CD4-positive, alpha-beta T cell treated with Interferon gamma for 1 hour (primary cell): ENCODE data around the gene APBA1.
"Not testable (repeated sequence)": the region's sequence is repeated elsewhere in the genome, so short reads cannot be mapped to it uniquely, and the experiment has no call there.

Source experiments
- DNase-seq: peaks from one replicate; pipeline ENCODE4 v3.0.0-alpha.2; 2020

APBA1 gene

DNA sequence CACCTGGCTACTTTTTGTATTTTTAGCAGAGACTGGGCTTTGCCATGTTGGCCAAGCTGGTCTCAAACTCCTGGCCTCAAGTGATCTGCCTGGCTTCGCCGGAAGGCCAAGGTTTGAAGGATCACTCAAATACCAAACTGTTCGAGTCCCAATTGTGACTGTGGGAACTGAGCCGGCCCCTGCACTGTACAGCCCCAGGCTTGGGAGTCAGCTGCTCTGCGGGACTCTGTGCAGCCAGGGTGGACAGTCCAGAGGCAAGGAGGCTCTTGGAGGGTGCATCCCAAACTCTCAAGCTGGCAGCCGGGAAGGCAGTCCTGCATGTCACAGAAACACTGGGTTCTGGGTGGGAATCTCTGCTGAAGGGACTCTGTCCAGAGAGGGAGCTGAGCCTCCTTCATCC lies 238.2 kb downstream of the APBA1 start:
- no peak for DNase-seq

DNA sequence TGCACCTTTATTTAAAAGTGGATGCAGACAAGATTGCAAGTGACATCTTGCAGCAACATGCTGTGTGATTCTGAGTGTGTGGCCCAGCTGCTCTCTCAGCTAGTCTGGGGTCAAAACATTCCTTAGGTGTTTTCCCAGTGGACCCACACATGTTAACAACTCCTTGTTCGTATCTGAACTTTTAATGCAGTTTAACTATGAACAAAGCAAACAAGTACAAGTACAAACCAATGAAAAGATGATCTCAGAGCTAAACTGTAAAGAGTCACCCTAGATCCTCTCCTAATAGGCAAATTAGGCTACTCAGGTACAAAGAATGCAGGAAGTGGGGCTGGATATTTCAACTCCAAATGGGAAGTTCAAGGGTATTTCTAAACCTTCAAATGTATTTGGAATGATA lies 238.8 kb downstream of the APBA1 start:
- DNase-seq, result no peak

DNA sequence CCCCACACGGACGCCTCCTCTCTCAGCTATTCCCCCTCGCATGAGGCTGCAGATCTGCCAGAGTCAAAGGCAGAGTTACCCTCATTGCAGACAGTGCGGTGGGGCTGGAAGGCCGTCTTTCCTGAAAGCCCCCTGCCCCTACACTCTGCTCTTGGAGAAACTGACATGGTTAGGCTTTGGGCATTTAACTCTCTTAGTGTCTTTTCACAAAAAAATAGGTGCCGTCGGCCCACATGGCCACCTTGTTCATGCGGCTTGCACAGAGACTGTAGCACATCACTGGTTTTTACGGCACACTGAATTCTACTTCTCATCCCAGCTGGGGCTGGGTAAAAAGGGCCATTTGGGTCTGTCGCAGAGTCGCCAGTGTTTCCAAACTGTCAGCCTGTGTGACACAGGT lies 239.5 kb downstream of the APBA1 start:
- DNase-seq, result no peak

- no peak for DNase-seq
Measured at GRCh38 chr9:69431777-69432176, 240.4 kb downstream of the APBA1 start.

GRCh38 chr9:69431203-69431602 lies 241.0 kb downstream of the APBA1 start:
- DNase-seq, result no peak

- DNase-seq, result no peak
Measured at GRCh38 chr9:69430206-69430605, 242.0 kb downstream of the APBA1 start.

GRCh38 chr9:69429281-69429680 lies 242.9 kb downstream of the APBA1 start:
- no peak for DNase-seq

GRCh38 chr9:69428017-69428785 lies 244.0 kb downstream of the APBA1 start:
- no peak for DNase-seq

GRCh38 chr9:69427286-69427685 lies 244.9 kb downstream of the APBA1 start:
- DNase-seq, result no peak

DNA sequence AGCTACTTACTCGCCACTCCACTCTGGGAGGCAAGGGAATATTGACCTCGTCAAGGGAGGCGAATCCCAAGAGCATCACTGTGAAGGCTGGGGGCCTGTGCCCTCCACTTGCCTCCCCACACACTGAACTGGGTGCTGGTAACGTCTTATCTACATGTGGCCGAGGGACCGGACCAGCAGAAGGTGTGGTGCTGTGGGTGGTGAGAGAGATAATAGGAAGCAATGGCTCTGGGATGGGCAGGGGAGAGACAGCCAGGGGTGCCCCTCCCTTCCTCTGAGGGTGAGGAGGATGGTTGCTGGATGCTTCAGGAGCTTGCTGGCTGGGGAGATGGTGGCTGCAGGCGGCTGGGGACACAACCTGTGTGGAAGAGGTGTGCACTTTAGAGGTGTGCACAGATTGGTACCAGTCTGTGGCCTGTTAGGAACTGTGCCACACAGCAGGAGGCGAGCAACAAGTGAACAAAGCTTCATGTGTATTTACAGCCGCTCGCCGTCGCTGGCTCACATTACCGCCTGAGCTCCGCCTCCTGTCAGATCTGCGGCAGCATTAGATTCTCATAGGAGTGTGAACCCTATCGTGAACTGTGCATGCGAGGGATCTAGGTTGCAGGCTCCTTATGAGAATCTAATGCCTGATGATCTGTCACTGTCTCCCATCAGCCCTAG lies 246.9 kb downstream of the APBA1 start:
- no peak for DNase-seq

DNA sequence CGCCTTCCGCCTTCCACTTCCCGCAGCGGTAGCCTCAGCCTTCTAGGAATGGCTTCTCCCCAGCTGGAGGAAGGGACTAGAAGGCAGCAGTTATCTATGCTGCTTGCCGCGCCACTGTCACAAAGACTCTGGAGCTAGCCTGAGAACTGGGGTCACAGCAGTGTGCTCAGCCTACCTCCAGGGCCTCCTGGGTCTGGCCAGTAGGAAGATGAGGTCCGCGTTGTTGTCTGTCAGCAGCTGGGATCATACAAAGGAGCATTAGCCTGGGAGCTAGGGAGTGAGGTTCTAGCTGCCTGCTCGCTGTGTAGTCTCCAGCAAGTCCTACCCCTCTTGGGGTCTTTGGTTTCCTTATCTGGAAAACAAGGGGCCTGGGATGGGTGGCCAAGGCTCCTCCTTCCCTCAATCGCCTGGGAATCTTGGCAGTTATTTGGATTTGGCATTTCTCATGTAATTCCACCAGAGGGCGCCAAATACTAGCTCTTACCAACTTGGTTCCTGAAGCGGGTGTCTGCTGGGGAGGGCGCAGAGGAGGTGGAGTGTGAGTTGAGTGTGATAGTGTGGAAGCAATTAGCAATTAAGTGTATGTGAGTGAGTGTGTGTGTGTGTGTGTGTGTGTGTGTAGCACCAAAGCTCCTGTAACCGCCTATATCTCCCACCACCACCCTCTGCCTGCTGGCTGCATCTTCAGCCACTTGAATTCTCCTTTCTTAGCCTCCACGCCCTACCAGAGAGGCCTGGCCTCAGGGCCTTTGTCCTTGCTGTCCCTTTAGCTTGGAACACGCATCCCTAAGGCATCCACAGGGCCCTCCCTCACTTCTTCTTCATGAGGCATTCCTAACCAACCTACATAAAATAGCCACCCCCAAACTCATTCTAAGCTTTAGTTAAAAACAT lies 250.0 kb downstream of the APBA1 start:
- DNase-seq, result peak; percentile 24

GRCh38 chr9:69420611-69421270 lies 251.4 kb downstream of the APBA1 start:
- DNase-seq, result no peak

DNA sequence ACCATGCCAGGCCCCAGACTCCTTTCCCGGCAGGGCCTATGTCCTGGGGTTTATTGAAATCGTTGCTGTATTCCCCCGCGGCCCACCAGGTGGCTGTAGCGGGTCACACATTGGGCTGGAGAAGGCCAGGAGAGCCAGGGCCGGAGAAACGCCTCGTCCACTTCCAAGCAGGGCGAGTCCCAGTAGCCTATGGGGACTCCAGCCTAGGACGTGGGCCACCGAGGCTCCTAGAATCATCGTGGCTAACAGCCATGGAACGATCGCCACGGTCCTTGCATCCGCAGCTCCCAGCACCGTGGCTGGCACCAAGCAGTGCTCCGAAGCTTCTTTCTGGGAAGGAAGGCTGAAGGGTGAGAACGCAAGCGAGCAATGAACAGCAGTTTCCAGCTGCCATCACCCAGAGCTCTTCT lies 259.4 kb downstream of the APBA1 start:
- no peak for DNase-seq

DNA sequence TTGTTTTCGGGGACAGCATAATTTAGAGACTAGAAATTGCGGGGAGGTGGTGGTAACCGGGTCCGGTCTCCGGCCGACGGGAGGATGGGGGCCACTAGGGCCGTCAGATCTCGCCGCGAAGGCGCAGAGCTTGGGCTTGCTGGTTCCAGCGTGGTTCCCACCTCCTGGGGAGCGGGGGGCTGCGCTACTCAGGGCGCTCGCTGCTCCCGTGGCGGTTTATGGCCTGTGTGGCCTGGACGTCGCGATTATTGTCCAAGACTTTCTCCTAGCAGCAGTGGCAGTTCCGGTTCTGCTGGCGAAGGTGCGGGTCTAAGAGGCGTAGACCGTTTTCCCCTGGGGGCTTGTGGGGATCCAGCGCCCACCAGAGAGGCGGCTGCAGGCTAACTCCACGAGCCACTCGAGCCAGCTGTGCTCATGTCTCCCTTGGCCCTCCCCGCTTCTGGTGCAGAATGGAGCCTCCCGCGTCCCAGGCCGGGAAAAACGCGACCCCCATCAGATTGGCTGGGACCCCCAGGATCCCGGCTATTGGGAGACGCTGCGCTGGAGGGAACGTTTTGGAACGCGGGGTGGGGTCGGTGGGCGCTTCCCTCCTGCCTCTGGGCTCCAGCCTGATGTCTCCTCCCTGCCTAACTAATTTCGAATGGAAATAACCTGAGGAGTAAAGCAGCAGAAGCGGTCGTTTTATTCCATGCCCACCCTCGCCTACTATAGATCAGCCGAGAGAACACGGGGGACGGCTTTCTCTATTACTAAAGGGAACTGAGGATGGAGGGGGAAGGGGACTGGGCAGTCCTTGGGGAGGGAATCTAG lies 260.0 kb downstream of the APBA1 start:
- no peak for DNase-seq

GRCh38 chr9:69411246-69411645 lies 260.9 kb downstream of the APBA1 start:
- no peak for DNase-seq

DNA sequence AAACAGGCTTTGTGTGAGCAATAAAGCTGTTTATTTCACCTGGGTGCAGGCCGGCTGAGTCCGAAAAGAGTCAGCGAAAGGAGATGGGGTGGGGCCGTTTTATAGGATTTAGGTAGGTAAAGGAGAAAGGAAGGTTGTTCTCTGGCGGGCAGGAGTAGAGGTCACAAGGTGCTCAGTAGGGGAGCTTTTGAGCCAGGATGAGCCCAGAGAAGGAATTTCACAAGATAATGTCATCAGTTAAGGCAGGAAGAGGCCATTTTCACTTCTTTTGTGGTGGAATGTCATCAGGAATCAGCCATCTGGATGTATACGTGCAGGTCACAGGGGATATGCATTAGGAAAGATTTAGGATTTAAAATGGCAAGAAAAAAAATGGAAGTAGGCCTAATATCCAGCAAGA lies 262.2 kb downstream of the APBA1 start:
- not testable (repeated sequence) for DNase-seq

DNA sequence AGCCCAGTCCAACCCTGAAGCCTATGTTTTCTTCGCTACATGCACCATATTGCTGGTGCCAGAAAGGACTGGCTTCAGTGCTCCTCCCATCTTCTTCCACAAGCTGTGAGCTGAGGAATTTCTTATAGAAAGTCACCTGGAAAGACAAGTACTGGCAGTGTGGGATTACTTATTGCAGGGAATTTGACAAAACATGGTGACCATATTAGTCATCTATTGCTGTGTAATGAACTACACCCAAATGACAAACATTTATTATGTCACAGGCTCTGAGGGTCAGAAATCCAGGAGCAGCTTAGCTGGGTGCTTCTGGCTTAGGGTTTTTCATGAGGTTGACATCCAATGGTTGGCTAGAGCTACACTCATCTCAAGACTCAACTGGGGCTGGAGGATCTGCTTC lies 271.7 kb downstream of the APBA1 start:
- DNase-seq, result no peak

- no peak for DNase-seq
Measured at GRCh38 chr9:69397384-69398214, 274.6 kb downstream of the APBA1 start.

GRCh38 chr9:69396759-69397158 lies 275.4 kb downstream of the APBA1 start:
- DNase-seq, result no peak

GRCh38 chr9:69395718-69396117 lies 276.5 kb downstream of the APBA1 start:
- DNase-seq, result no peak

- no peak for DNase-seq
Measured at GRCh38 chr9:69393425-69393824, 278.7 kb downstream of the APBA1 start.
